ENCODE results near the gene ARAP1.

ARAP1 gene

GRCh38 chr11:72751116-72752087 is 806 bp downstream of the ARAP1 start:
- no peak for TF ChIP-seq CTCF (IDR thresholded peaks at IDR 0.05; ENCODE audit: low read depth, low read length)
- H3K4me3 ChIP-seq (ENCODE audit: low read depth, low read length): peak overlapping the region; percentile 70

- no peak overlapping the region; the same call in 1 of the 2 replicates for H3K4me3 ChIP-seq (ENCODE audit: low read depth, low read length)
- no peak for TF ChIP-seq CTCF (IDR thresholded peaks at IDR 0.05; ENCODE audit: low read depth, low read length)
These were observed 1.6 kb downstream of the ARAP1 start for GRCh38 chr11:72750556-72751115.

- no peak overlapping the region for H3K4me3 ChIP-seq (ENCODE audit: low read depth, low read length)
- TF ChIP-seq CTCF (IDR thresholded peaks at IDR 0.05; ENCODE audit: low read depth, low read length): no peak
These were observed 2.1 kb downstream of the ARAP1 start for GRCh38 chr11:72750086-72750485.

- TF ChIP-seq CTCF (IDR thresholded peaks at IDR 0.05; ENCODE audit: low read depth, low read length): no peak
- no peak overlapping the region for H3K4me3 ChIP-seq (ENCODE audit: low read depth, low read length)
These were observed 4.8 kb downstream of the ARAP1 start for GRCh38 chr11:72747289-72747855.

DNA sequence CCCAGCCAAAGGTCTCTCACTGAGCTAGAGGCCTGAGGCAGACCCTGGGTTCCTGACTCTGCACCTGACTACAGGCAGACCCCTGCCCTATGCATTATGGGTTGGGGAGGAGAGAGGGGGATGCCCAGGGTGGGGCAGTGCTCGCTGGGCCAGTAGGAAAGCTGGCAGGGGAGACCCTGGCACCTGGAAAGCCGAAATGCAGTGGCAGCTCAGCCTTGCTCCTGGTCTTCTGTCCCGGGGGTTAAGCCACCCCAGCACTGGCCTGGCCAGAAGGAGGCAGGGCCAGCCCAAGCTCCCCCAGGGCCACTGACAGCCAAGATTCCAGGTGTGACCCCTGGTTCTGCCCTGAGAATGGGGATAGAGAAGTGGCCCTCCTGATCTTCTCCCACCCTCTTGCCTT is 5.4 kb downstream of the ARAP1 start:
- no peak overlapping the region for H3K4me3 ChIP-seq (ENCODE audit: low read depth, low read length)
- no peak for TF ChIP-seq CTCF (IDR thresholded peaks at IDR 0.05; ENCODE audit: low read depth, low read length)

GRCh38 chr11:72745925-72746550 is 6.2 kb downstream of the ARAP1 start:
- TF ChIP-seq CTCF (IDR thresholded peaks at IDR 0.05; ENCODE audit: low read depth, low read length): no peak
- no peak overlapping the region for H3K4me3 ChIP-seq (ENCODE audit: low read depth, low read length)
